Measurements from ENCODE around the gene TPRG1L.

Gene TPRG1L

DNA sequence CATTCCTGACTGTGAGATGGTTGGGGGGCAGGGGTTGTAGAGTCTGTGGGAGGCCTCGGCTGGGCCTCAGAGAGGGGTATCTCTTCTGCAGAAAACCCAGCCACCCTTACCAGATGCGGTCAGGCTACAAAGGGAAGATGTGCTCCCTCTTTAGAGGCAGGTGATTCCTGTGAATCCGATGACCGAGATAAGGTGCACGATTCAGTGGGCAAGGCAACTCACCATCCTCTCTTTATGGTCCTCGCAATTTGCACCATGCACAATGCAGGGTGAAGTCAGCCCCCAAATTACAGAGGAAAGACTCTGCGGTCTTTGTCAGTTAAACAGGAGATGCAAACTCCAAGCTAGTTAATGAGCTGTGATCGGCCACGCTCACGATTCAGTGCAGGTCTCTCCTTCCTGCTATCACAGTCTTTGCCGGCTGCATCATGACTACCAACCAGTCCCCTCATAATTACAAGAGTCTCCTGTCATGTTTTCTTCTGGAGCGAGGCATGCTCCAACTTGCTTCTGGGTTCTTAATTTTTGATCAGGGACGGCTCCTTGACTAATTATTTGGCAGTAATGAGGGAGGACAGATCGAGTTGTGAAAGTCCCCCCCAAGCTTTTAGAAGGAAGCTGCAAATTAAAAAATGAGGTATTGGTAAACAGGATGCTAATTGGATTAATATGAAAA, 40.0 kb downstream of the TPRG1L start:
- no peaks in the 10 kb centered on the region for H3K9me3 ChIP-seq (ENCODE audit: low read length)
- peak overlapping the region; percentile 2 for H3K4me3 ChIP-seq (ENCODE audit: low read depth, low read length, poor library complexity, severe bottlenecking)
- no peak for TF ChIP-seq EZH2 (IDR thresholded peaks at IDR 0.05; ENCODE audit: borderline replicate concordance, low read length)
- TF ChIP-seq, protein P1, sequence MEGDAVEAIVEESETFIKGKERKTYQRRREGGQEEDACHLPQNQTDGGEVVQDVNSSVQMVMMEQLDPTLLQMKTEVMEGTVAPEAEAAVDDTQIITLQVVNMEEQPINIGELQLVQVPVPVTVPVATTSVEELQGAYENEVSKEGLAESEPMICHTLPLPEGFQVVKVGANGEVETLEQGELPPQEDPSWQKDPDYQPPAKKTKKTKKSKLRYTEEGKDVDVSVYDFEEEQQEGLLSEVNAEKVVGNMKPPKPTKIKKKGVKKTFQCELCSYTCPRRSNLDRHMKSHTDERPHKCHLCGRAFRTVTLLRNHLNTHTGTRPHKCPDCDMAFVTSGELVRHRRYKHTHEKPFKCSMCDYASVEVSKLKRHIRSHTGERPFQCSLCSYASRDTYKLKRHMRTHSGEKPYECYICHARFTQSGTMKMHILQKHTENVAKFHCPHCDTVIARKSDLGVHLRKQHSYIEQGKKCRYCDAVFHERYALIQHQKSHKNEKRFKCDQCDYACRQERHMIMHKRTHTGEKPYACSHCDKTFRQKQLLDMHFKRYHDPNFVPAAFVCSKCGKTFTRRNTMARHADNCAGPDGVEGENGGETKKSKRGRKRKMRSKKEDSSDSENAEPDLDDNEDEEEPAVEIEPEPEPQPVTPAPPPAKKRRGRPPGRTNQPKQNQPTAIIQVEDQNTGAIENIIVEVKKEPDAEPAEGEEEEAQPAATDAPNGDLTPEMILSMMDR (IDR thresholded peaks at IDR 0.05; ENCODE audit: low read length) = no peak
- no peaks in the 10 kb centered on the region for H4K20me1 ChIP-seq (ENCODE audit: insufficient read depth, low read length)
- peaks cover 39% of the 10 kb centered on the region for H3K4me1 ChIP-seq (ENCODE audit: insufficient read depth, low read length, severe bottlenecking)
- H3K4me2 ChIP-seq (ENCODE audit: low read length) = peak overlapping the region; percentile 40
- H2AFZ ChIP-seq (ENCODE audit: low read length) = peak overlapping the region; percentile 71; the same call in 1 of the 2 replicates
- H3K9me2 ChIP-seq (ENCODE audit: low read depth, low read length) = no peaks in the 10 kb centered on the region
- H3K36me3 ChIP-seq (ENCODE audit: insufficient read depth, low read length) = no peaks in the 10 kb centered on the region
- no peaks in the 10 kb centered on the region for H3K79me2 ChIP-seq (ENCODE audit: insufficient read depth, low read length)
- peak overlapping the region; percentile 83 for H3K27ac ChIP-seq (ENCODE audit: low read depth, low read length, poor library complexity, severe bottlenecking)
- H3K27me3 ChIP-seq (ENCODE audit: insufficient read depth, low read length) = no peaks in the 10 kb centered on the region; the same call in 1 of the 2 replicates
- peak overlapping the region; percentile 40; the same call in 1 of the 2 replicates for H3K9ac ChIP-seq (ENCODE audit: low read length)
- no peaks in the 10 kb centered on the region for H3F3A ChIP-seq (ENCODE audit: insufficient read depth, low read length)

- no peaks in the 10 kb centered on the region for H3K79me2 ChIP-seq (ENCODE audit: insufficient read depth, low read length)
- H3K27me3 ChIP-seq (ENCODE audit: insufficient read depth, low read length) = peaks cover 6% of the 10 kb centered on the region
- no peak overlapping the region for H3K4me2 ChIP-seq (ENCODE audit: low read length)
- H3K27ac ChIP-seq (ENCODE audit: low read depth, low read length, poor library complexity, severe bottlenecking) = no peak overlapping the region
- no peaks in the 10 kb centered on the region for H3K9me2 ChIP-seq (ENCODE audit: low read depth, low read length)
- H3K36me3 ChIP-seq (ENCODE audit: insufficient read depth, low read length) = no peaks in the 10 kb centered on the region
- no peak overlapping the region for H2AFZ ChIP-seq (ENCODE audit: low read length)
- H3K9ac ChIP-seq (ENCODE audit: low read length) = no peak overlapping the region
- no peaks in the 10 kb centered on the region for H3F3A ChIP-seq (ENCODE audit: insufficient read depth, low read length)
- no peak for TF ChIP-seq EZH2 (IDR thresholded peaks at IDR 0.05; ENCODE audit: borderline replicate concordance, low read length)
- TF ChIP-seq, protein P1 (IDR thresholded peaks at IDR 0.05; ENCODE audit: low read length) = no peak
- peaks cover 45% of the 10 kb centered on the region for H3K4me1 ChIP-seq (ENCODE audit: insufficient read depth, low read length, severe bottlenecking)
- H4K20me1 ChIP-seq (ENCODE audit: insufficient read depth, low read length) = no peaks in the 10 kb centered on the region
- no peak overlapping the region for H3K4me3 ChIP-seq (ENCODE audit: low read depth, low read length, poor library complexity, severe bottlenecking)
- H3K9me3 ChIP-seq (ENCODE audit: low read length) = no peaks in the 10 kb centered on the region
These were observed 43.3 kb downstream of the TPRG1L start for GRCh38 chr1:3668148-3668547.

DNA sequence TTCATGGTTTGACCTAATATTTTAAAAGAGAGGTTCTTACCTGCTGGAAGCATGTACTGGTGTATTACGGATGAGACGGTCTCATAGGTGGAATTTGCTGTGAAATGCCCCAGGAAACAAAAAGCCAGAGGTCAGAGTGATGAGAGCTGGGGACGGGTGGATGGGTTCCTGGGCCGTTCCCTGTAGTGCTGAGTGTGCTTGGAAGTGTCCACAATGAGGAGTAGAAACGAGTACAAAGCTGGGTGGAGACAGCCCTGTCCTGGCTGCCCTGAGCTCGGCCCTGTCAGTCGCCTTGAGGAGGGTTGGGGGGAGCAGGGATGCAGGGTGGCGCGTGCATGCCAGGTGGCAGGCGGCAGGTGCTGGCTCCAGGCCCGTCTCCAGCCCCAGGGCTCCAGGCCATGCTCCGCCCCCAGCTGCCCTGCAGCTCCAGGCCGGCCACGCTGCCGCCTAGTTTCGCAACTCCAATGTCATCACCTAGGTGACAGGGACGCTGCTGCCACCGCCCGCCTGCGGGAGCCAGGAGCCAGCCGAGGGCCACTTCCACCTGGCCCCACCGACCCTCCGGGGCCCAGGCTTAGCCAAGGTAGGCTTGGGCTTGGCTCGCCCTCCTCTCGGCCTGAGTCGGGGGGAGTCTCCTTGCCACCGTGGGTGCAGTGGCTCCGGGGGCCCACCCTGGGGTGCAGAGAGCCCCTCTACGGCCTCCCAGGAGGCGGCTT, 43.9 kb downstream of the TPRG1L start:
- Histone ChIP-seq H3K9me3 (ENCODE audit: low read length) (no peaks in the 10 kb centered on the region), H3K4me2 (ENCODE audit: low read length) (no peak overlapping the region), H2AFZ (ENCODE audit: low read length) (no peak overlapping the region), H3K27me3 (ENCODE audit: insufficient read depth, low read length) (peaks cover 6% of the 10 kb centered on the region), H4K20me1 (ENCODE audit: insufficient read depth, low read length) (no peaks in the 10 kb centered on the region), H3K36me3 (ENCODE audit: insufficient read depth, low read length) (no peaks in the 10 kb centered on the region), H3K9me2 (ENCODE audit: low read depth, low read length) (no peaks in the 10 kb centered on the region), H3K4me1 (ENCODE audit: insufficient read depth, low read length, severe bottlenecking) (peaks cover 50% of the 10 kb centered on the region), H3K79me2 (ENCODE audit: insufficient read depth, low read length) (no peaks in the 10 kb centered on the region), H3K27ac (ENCODE audit: low read depth, low read length, poor library complexity, severe bottlenecking) (no peak overlapping the region), H3K9ac (ENCODE audit: low read length) (no peak overlapping the region), H3F3A (ENCODE audit: insufficient read depth, low read length) (no peaks in the 10 kb centered on the region), H3K4me3 (ENCODE audit: low read depth, low read length, poor library complexity, severe bottlenecking) (no peak overlapping the region)
- TF ChIP-seq EZH2 (IDR thresholded peaks at IDR 0.05; ENCODE audit: borderline replicate concordance, low read length) = no peak
- TF ChIP-seq, protein P1 (IDR thresholded peaks at IDR 0.05; ENCODE audit: low read length) = no peak

All from OCI-LY1 (cell line).